Measurements from ENCODE around the gene ANO1.

DNA sequence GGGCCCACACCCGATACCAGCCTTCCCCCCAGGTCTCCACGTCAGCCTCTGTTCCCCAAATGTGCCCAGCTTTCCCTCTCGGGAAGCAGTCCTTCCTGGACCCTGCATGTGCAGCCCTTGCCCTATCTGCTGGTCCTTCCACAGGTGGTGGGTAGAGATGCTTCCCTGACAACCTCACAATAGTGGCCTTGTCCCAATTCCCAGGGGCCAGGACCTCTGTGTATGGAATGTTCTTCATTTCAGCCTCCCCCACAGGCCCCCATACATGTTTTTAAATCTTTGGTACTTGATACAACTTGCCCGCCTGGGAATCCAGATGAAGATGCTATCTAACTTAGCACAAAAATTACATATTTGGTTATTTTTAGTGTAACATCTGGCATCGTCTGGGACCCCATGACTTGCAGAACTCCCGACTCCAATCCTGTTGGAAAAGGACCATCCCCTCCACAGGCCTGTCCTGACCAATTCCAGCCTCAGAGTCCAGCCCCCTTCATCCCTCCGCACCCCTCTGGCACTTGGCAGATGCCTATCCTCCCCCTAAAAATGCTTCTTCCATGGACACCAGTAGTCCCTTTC is 39.5 kb downstream of the ANO1 start:
- TF ChIP-seq, protein P1, sequence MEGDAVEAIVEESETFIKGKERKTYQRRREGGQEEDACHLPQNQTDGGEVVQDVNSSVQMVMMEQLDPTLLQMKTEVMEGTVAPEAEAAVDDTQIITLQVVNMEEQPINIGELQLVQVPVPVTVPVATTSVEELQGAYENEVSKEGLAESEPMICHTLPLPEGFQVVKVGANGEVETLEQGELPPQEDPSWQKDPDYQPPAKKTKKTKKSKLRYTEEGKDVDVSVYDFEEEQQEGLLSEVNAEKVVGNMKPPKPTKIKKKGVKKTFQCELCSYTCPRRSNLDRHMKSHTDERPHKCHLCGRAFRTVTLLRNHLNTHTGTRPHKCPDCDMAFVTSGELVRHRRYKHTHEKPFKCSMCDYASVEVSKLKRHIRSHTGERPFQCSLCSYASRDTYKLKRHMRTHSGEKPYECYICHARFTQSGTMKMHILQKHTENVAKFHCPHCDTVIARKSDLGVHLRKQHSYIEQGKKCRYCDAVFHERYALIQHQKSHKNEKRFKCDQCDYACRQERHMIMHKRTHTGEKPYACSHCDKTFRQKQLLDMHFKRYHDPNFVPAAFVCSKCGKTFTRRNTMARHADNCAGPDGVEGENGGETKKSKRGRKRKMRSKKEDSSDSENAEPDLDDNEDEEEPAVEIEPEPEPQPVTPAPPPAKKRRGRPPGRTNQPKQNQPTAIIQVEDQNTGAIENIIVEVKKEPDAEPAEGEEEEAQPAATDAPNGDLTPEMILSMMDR (IDR thresholded peaks at IDR 0.05): no peak
- no peak for TF ChIP-seq POLR2A (IDR thresholded peaks at IDR 0.05)

Data from breast epithelium (tissue), 3 donors.